ENCODE data around the gene OGFOD2. TPM values are rescaled to one million over a fixed set of nuclear protein-coding genes. Genes with fewer than 3 reads are reported as not detected.
A peak's percentile ranks its signal among the peaks of the same experiment; 100 is the strongest.

The OGFOD2 gene
- total and polyA plus RNA-seq, 11 donors, result 4.4 to 19.7 (median 12.7) TPM

DNA sequence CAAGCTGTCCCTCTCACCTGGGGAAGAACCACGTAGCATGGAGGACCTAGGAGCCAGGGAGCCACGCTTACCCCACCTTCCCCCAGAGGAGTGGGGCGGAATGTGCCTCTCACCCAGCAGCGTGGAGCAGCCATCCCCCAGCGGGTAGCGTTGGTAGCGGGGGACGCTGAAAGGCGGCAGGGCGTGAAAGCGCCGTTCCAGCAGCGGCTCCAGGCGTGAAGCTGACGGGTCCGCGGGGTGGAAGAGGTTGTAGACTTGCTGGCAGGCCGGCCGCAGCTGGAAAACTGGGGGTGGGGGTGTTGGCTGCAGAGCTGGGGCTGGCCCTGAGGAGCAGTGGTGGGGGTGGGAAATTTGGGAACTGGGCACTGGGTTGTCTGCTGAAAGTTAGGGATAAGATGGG is 17.3 kb downstream of the OGFOD2 start:
- H3K27ac ChIP-seq, result no peak overlapping the region
- peaks cover 0 to 77% (median 31%) of the 10 kb centered on the region in 9 donors for H3K36me3 ChIP-seq
- ATAC-seq (no peak), DNase-seq (peak in 3 of 5 donors; percentile 11 to 60 (median 27))
- no peaks in the 10 kb centered on the region for H3K9me3 ChIP-seq
- H3K4me1 ChIP-seq, result peaks cover 0 to 23% (median 4%) of the 10 kb centered on the region in 12 donors
- H3K4me3 ChIP-seq, result no peak overlapping the region
- TF ChIP-seq POLR2A (IDR thresholded peaks at IDR 0.05), result no peak
- TF ChIP-seq, protein P1, sequence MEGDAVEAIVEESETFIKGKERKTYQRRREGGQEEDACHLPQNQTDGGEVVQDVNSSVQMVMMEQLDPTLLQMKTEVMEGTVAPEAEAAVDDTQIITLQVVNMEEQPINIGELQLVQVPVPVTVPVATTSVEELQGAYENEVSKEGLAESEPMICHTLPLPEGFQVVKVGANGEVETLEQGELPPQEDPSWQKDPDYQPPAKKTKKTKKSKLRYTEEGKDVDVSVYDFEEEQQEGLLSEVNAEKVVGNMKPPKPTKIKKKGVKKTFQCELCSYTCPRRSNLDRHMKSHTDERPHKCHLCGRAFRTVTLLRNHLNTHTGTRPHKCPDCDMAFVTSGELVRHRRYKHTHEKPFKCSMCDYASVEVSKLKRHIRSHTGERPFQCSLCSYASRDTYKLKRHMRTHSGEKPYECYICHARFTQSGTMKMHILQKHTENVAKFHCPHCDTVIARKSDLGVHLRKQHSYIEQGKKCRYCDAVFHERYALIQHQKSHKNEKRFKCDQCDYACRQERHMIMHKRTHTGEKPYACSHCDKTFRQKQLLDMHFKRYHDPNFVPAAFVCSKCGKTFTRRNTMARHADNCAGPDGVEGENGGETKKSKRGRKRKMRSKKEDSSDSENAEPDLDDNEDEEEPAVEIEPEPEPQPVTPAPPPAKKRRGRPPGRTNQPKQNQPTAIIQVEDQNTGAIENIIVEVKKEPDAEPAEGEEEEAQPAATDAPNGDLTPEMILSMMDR (IDR thresholded peaks at IDR 0.05), result no peak
- 79 to 83% (median 81%) methylated on average over 12 to 19 of the region's 19 CpGs for WGBS, 4 donors
- no peaks in the 10 kb centered on the region for H3K27me3 ChIP-seq
- intact Hi-C loops (cut with DNase I), result no loop called here

DNA sequence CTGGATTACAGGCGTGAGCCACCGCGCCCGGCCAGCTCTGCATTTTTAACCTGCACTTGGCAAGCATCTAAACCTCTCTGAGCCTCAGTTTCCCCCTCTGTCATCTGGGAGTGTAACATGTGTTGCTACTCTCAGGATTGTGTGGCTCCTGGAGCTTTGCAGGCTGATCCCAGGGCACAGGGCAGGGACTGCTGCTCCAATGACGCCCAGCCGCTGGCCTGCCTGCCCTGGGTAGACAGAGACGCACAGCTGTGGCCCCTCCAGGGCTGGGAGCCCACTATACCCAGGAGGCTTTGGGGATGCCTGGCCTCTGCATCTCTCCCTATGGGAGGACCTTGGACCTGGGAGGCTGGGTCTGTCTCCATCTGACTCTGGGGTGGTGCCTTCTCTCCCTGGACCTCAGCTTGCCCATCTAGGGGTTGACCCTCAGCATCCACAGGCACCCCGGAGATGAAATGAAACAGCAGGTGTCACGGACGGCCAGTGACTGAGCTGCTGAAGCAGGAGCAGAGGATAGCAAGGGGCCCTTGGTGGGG is 19.2 kb downstream of the OGFOD2 start:
- DNase-seq, result peak in 2 of 5 donors; percentile 12 to 36
- WGBS, 4 donors, result 97 to 100% (median 97%) methylated on average over 9 to 10 of the region's 10 CpGs
- no peak for ATAC-seq
- Histone ChIP-seq H3K4me1 (peaks cover 0 to 27% (median 4%) of the 10 kb centered on the region in 12 donors), H3K27me3 (no peaks in the 10 kb centered on the region), H3K4me3 (no peak overlapping the region), H3K36me3 (peaks cover 0 to 68% (median 12%) of the 10 kb centered on the region in 9 donors), H3K27ac (no peak overlapping the region), H3K9me3 (no peaks in the 10 kb centered on the region)
- no peak for TF ChIP-seq POLR2A (IDR thresholded peaks at IDR 0.05)
- TF ChIP-seq, protein P1 (IDR thresholded peaks at IDR 0.05), result no peak
- intact Hi-C loops (cut with DNase I), result no loop called here

DNA sequence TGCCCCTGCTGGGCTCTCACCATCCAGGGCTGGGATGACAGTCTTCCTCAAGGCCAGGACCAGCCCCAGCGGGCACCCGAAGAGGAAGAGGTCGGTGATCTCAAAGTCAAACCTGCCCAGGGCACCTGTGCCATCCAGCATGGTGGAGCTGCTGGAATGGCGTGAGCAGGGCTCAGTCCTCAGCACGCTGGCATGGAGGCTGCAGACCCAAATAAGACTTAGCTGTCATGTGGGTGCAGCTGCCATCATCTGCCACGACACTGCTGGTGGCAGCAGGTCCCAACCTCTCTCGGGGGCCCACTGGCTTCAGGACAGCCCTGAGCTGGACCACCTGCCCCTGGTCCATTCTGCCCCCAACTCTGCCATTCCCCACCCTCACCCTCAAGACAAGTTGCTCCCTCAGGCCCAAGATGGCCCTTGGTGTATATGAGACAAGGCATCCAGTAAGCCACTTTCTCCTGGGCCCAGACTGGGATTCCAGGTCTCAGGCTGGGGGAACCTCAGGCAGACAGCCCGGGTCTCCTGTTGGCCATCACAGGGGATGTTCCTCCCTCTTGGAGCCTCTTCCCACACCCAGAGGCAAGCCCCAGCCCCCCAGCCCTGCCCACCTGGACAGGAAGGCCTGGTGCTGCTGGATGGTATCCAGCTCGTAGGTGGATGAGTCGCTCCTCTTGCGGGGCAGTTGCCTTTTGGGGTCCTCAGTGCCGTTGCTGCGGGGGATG is 19.9 kb downstream of the OGFOD2 start:
- peaks cover 0 to 27% (median 4%) of the 10 kb centered on the region in 12 donors for H3K4me1 ChIP-seq
- DNase-seq, result peak in 2 of 5 donors; percentile 23 to 41
- H3K27me3 ChIP-seq, result no peaks in the 10 kb centered on the region
- H3K4me3 ChIP-seq, result no peak overlapping the region
- TF ChIP-seq, protein P1 (IDR thresholded peaks at IDR 0.05), result no peak
- TF ChIP-seq POLR2A (IDR thresholded peaks at IDR 0.05), result no peak
- 89% methylated on average over 6 to 13 of the region's 13 CpGs for WGBS, 4 donors
- intact Hi-C loops (cut with DNase I), result no loop called here
- peaks cover 0 to 68% (median 14%) of the 10 kb centered on the region in 9 donors for H3K36me3 ChIP-seq
- ATAC-seq, result no peak
- no peaks in the 10 kb centered on the region for H3K9me3 ChIP-seq
- H3K27ac ChIP-seq, result peak overlapping the region in 1 of 12 donors; percentile 33

DNA sequence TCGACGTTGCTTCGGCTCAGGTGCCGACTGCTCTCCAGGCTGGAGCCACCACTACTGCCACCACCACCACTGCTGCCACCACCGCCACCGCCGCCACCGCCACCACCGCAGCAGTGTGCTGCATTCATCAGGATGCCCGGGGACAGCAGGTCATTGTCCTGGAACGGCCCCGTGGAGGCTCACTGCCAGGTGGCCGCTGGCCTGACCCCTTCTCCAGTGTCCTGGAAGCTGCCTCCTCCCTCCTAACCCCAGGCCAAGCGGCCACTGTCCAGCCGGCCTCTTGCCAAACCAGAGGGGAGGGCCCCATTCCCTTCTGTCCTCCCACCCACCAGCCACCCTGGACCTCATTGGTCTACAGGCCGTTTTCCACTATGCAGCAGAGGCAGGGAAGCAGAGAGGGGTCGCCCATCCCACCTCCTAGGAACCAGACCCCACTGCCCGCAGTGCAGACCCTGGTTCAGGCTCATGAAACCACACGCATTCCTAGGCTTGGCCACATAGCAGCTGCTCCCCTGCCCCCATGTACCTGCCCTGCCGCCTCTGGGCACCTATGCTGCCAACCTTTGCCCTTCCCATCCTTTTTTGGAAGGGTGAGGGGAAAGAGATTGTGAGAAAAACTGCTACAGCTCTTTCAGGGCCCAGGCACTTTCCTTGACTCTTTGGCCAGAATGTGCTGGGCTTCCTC is 20.6 kb downstream of the OGFOD2 start:
- peaks cover 0 to 68% (median 17%) of the 10 kb centered on the region in 9 donors for H3K36me3 ChIP-seq
- no peaks in the 10 kb centered on the region for H3K27me3 ChIP-seq
- WGBS, 4 donors, result 57 to 81% (median 75%) methylated on average over 5 to 20 of the region's 20 CpGs
- TF ChIP-seq POLR2A (IDR thresholded peaks at IDR 0.05), result no peak
- TF ChIP-seq, protein P1 (IDR thresholded peaks at IDR 0.05), result no peak
- peak overlapping the region in 1 of 12 donors; percentile 33 for H3K27ac ChIP-seq
- ATAC-seq, result peak; percentile 25 to 38 (median 30)
- H3K4me1 ChIP-seq, result peaks cover 0 to 27% (median 4%) of the 10 kb centered on the region in 12 donors
- H3K4me3 ChIP-seq, result no peak overlapping the region
- peak in 3 of 5 donors; percentile 56 to 73 (median 62) for DNase-seq
- intact Hi-C loops (cut with DNase I), result no loop called here
- no peaks in the 10 kb centered on the region for H3K9me3 ChIP-seq

Measured in heart left ventricle (tissue), 16 donors.